Activated gamma-delta T cell treated with Interleukin-2 at 50 U/mL for 16 hours (primary cell): ENCODE measurements around the gene ATP2A1.
"Not testable (repeated sequence)": the region's sequence is repeated elsewhere in the genome, so short reads cannot be mapped to it uniquely, and the experiment has no call there.

ENCODE experiments used
- DNase-seq: peaks from one replicate; pipeline ENCODE4 v3.0.0-alpha.2; 2020

Gene ATP2A1

DNA sequence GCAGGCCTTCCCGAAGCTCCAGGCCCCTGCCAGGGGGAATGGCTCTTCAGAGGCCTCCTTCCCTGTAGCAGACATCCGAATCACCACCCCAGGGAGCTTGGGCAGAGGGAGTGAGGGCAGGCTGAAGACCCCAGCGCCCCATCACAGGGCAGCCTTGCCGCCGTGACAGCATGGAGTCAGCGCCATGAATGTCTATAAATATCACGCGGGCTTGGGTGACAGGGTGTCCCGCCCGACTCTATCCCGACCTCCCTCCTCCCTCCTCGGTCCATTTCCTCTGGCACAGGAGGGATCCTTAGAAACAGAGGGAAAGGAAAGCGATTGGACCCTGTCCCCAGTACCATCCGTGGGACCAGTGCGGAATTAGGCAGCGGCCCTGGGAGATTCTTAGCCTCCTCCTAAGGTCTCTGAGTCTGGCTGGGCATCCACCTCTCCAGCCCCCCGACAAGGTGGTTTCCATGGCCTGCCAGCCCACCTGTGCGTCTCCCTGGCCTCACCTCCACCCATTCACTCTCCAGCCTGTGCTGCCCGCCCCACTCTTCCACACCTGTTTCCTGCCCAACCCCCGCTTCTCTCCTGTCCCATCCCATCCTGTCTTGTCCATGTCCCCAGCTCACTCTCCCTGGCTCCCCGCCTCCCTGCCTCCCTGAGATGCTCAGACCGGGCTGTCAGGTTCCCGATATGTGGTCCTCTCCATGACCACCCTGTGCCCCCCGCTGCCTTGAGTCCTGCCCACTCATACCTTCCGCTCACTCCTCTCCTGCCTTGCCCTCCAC, 5.1 kb downstream of the ATP2A1 start:
- no peak for DNase-seq

DNA sequence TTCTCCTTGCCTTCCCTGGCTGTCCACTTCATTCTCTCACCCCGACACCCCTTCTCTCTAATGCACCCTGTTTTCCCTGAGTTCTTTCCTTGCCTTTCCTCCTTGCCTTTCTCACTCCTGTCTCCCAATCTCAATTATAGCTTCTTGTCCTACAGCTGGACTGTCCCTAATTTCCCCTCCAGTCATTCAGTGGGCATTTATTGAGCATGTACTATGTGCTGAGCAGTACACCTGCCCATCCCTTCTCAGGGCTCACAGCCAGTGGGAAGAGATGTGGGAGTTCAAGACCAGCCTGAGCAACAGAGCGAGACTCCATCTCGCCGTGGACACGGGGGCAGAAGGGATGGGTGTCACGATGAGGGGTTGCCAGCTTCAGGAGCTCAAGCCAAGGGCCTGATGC, 5.8 kb downstream of the ATP2A1 start:
- DNase-seq = no peak

DNA sequence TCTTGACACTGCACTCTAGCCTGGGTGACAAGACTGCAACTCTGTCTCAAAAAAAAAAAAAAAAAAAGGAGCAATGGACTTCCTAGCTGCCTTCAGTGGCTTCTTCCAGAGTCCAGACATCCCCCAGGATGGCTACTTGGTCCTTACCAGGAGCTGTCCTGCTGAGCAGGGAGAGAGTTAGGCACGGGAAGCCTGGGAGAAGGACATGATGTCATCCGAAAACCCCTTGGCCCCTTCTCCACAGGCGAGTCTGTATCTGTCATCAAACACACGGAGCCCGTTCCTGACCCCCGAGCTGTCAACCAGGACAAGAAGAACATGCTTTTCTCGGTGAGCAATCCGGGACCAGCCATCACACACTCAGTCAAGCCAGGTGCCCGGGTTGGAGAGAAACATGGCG, 8.7 kb downstream of the ATP2A1 start:
- DNase-seq = no peak

DNA sequence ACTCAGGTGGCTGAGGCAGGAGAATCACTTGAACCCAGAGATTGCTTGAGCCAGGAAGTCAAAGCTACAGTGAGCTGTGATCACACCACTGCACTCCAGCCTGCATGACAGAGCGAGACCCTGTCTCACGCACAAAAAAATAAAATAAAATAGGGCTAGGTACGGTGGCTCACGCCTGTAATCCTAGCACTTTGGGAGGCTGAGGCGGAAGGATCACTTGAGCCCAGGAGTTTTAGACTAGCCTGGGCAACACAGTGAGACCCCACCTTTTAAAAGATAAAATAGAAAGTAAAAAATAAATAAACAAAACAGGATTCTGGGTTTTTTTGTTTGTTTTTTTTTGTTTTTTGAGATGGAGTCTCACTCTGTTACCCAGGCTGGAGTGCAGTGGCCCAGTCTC, 12.1 kb downstream of the ATP2A1 start:
- DNase-seq = not testable (repeated sequence)

DNA sequence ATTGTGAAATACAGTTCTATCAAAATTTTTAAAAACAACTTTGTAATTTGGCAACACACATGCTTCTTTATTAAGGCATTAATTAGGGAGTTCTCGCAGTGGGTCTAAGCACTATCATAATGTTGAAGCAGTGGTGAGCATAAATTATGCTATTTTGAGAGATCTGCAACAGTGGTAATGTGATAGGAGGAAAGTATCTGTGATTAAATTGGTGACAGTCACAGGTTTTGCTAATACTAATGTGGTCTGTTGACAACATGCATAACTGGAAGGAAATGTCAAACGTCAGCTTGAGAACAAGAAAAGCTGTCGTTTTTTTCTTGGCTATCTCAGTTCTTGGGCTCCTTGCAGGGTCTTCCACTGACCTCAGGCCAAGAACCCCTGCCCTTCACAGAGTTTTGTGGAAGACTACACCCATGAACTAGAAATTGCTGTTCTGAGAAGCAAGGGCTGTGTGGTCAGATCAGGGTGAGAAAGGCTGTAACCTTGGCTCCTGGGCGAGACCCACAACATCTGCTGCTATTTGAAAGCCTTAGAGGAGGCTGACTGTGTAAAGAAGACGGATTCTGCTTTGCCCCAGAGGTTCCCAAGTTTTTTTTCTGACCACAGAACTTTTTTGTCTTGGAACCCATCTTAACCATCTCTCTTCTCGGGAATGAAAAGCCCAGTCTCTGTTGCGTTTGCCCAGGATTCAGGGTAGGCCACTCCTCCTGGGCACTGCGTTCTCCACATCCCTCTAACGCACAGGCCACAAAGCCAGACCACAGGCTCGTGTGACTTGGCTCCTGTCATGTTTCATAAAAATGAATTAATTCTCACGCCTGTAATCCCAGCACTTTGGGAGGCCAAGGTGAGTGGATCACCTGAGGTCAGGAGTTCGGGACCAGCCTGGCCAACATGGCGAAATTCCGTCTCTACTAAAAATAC, 13.9 kb downstream of the ATP2A1 start:
- DNase-seq = no peak

DNA sequence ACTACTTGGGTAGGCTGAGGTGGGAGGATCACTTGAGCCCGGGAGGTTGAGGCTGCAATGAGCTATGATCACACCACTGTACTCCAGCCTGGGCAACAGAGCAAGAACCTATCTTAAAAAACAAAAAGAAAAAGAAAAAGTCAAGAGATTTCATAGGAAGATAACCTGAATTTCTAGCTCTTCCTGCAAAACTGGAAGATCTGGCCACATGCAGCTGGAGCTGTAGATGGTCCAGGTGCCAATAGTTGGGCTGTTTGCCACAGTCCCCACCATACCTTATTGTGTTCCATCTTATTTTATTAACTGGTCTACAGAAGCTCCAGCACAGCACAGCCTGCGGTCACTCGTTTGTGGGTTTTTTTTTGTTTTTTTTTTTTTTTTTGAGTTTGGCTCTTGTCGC, 15.0 kb downstream of the ATP2A1 start:
- no peak for DNase-seq

DNA sequence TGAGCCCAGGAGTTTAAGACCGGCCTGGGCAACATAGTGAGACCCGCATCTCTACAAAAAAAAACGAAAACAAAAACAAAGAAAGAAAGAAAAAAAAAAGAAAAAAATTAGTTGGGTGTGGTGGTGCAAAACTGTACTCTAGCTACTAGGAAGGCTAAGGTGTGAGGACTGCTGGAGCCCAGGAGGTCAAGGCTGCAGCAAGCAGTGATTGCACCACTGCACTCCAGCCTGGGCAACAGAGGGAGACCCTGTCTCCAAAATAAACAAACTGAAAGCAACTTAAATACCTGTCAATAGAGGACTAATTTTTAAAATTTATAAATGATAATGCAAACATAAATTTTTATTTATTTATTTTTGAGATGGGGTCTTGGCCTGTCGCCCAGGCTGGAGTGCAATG, 17.3 kb downstream of the ATP2A1 start:
- no peak for DNase-seq

DNA sequence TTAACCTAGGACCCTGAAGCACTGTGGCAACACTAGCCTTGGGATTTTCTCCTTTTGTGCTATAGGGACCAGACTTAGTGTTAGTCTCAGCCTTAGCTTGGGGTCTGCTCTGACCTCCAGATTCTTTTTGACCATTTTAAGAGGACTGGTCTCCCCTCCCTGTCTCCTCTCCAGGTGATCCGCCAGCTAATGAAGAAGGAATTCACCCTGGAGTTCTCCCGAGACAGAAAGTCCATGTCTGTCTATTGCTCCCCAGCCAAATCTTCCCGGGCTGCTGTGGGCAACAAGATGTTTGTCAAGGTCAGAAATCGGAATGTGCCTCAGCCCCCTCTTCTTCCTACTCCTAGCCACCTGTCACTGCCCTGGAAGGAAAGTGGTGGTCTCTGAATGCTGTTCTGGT, 19.5 kb downstream of the ATP2A1 start:
- DNase-seq = no peak

DNA sequence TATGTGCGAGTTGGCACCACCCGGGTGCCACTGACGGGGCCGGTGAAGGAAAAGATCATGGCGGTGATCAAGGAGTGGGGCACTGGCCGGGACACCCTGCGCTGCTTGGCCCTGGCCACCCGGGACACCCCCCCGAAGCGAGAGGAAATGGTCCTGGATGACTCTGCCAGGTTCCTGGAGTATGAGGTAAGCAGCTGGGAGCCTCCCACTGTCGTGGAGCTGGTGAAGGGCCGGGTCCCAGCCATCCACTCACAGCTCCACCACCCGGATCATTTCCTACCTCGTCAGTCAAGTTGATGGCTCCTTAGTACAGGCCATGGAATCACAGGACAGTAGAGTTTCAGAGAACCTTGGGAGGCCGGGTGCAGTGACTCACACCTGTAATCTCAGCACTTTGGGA, 20.0 kb downstream of the ATP2A1 start:
- no peak for DNase-seq

DNA sequence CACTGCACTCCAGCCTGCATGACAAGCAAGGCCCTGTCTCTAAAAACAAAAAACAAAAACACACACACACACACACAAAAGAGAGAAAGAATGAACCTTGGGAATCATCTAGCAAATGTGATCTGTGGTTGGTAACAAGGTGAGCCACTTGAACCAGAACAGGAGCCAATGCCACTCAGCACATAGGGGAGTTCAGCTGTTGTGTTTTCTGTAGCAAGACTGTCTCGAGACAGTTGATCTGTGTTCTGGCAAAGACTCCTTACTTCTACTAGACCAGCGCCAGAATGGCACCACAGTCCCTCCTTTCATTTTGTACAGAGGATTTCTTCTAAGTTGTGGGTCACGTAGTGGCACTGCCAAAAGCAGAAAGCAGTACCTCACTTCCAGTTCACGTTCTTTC, 20.7 kb downstream of the ATP2A1 start:
- no peak for DNase-seq

DNA sequence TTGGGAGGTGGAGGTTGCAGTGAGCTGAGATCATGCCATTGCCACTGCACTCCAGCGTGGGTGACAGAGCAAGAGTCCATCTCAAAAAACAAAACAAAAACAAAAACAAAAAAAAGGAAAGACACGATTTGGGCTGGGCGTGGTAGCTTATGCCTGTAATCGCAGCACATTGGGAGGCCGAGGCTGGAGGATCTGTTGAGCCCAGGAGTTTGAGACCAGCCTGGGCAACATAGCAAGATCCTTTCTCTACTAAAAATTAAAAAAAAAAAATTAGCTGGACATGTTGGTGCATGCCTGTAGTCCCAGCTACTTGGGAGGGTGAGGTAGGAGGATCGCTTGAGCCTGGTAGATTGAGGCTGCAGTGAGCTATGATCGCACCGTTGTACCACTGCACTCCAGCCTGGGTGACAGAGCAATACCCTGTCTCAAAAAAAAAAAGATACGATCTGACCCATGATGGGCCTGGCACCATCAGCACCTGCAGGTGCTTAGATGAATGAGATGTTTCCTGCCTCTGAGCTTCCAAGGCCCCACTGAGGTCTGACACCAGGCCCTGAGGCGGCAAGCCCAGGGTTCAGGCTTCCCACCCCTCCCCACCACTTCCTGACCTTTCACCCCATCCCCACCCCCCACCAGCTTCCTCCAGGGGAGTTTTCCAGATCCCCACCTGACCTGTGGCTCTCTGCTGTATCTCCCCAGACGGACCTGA, 21.7 kb downstream of the ATP2A1 start:
- no peak for DNase-seq

DNA sequence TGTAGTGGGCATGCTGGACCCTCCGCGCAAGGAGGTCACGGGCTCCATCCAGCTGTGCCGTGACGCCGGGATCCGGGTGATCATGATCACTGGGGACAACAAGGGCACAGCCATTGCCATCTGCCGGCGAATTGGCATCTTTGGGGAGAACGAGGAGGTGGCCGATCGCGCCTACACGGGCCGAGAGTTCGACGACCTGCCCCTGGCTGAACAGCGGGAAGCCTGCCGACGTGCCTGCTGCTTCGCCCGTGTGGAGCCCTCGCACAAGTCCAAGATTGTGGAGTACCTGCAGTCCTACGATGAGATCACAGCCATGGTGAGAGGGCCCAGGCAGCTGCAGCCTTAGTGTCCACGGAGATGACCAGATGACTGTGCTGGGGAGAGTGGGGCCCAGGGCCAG, 22.3 kb downstream of the ATP2A1 start:
- DNase-seq = no peak

DNA sequence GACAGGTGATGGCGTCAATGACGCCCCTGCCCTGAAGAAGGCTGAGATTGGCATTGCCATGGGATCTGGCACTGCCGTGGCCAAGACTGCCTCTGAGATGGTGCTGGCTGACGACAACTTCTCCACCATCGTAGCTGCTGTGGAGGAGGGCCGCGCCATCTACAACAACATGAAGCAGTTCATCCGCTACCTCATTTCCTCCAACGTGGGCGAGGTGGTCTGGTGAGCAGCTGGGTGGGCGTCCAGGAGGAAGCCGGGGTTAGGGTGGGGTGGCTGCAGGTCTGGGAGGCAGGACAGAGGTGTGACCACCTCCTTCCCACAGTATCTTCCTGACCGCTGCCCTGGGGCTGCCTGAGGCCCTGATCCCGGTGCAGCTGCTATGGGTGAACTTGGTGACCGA, 23.6 kb downstream of the ATP2A1 start:
- no peak for DNase-seq

DNA sequence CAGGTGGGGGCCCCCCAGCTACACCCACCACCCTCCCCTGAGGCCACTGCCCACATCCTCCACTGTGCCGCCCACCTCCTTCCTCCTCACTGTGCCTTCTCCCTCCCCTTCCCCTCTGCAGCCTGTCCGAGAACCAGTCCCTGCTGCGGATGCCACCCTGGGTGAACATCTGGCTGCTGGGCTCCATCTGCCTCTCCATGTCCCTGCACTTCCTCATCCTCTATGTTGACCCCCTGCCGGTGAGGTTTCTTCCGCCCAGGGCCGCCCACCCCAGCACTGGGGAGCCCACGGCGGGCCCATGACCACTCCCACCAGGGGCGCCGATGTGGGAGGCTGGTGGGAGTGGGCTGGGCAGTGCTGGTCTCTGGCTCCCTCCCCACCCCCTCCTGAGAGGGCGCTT, 24.6 kb downstream of the ATP2A1 start:
- DNase-seq = no peak

DNA sequence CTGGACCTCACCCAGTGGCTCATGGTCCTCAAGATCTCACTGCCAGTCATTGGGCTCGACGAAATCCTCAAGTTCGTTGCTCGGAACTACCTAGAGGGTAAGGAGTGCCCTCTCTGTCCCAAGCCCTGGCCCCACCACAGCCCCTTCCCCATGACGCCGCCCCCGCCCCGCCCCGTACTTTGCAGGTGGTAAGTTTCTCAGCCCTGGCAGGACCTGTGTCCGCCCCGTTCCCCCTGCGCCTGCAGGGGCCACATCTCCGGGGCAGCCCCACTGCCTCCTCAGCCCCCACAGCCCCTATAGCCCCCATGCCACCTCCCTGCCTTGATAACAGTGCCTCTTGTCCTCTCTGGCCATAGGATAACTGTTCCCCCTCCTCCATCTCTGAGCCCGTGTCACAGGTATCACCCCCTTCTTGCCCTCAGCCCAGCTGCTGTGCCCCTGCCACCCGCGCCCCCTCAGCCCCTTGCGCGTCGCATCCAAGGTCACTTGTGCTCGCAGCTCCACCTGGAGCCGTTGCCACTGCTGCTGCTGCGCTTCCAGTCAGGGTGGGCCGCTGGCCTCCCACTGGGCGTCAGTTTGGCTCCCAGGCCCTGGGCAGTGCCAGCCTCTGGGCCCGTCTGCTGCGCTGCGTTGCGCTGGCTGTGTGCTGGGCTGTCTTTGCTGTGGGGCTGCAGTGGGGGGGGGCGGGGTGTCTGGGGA, 25.2 kb downstream of the ATP2A1 start:
- no peak for DNase-seq

DNA sequence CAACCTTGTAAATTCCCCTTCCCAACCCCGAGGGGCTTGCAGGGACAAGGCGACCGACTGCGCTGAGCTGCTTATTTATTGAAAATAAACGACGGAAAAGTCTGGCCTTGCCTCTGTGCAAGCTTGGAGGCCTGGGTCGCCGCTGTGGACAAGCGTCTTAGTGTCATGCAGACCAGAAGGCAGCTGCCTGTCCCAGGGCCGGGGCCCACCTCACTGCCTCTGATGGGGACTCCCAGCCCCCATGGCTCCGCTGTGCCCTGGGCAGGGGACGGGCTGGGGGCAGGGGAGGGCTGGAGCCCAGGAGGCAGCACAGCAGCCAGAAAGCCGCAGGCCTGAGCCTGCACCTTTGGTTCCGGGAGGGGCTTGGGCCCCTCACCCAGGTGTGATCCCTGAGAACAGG, 26.1 kb downstream of the ATP2A1 start:
- no peak for DNase-seq

DNA sequence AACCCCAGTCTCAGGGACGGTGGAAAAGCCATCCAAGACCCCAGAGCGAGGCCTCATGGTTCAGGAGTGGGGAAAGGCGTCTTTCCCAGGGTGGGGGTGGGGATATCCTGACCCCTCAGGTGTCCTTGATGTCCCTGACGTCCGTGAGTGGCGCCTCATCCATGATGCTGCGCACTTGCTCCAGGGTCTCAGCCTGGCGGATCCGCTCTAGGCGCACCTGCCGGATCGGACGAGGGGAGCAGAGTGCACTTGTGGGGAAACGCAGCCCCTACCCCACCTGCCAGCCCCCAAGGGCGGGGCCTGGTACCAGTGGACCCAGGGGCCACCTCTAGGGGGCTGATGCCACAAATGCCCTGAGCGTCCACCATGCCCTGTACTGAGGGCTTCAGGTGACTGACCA, 26.5 kb downstream of the ATP2A1 start:
- DNase-seq = no peak

DNA sequence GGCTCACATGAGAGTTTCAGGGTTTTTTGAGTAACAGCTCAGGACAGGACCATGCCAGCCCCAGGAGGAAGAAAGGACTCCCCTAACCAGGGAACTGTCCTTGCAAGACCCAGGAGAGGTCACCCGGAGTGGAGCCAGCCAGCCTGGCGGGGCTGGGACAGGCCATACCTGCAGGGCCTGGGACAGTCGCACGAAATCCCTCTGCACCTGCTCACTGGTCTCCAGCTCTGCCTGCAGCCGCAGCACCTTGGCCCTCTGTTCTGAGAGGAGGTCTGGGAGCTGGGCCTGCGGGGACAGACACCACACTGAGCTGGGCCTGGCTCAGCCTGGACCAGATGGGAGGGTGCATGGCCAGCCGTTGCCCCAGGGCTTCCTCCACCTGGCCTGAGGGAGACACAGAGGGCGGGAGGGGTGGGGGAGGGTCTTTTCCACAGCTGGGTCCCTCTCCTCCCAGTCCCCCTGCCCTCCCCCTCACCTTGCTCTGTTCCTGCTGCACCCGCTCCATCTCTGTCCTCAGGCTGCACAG, 27.0 kb downstream of the ATP2A1 start:
- no peak for DNase-seq

DNA sequence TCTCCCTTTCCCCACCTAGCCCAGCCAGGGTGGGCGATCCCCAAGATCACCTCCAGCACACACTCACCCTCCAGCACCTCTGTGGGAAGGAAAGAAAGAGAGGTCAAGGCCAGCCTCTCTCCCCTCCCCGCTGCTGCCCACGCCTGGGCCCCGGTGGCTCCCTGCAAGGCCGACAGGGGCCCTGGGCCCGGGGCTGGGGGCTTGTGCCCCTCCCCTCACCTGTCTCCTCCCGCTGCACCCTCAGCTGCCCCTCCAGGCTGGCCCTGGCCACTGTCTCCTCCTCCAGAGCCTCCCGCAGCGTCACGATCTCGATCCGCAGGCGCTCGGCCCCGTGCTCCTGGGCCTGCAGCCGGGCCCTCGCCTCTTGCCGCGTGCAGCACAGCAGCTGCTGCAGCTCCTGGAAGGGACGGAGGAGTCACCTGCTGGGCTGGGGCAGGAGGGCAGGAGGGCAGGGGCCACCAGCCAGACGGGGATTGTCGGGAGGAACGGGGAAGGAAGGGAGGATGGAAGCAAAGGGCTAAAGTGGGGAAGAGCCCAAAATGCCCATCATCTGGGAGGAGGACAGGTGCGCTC, 27.6 kb downstream of the ATP2A1 start:
- DNase-seq = no peak

DNA sequence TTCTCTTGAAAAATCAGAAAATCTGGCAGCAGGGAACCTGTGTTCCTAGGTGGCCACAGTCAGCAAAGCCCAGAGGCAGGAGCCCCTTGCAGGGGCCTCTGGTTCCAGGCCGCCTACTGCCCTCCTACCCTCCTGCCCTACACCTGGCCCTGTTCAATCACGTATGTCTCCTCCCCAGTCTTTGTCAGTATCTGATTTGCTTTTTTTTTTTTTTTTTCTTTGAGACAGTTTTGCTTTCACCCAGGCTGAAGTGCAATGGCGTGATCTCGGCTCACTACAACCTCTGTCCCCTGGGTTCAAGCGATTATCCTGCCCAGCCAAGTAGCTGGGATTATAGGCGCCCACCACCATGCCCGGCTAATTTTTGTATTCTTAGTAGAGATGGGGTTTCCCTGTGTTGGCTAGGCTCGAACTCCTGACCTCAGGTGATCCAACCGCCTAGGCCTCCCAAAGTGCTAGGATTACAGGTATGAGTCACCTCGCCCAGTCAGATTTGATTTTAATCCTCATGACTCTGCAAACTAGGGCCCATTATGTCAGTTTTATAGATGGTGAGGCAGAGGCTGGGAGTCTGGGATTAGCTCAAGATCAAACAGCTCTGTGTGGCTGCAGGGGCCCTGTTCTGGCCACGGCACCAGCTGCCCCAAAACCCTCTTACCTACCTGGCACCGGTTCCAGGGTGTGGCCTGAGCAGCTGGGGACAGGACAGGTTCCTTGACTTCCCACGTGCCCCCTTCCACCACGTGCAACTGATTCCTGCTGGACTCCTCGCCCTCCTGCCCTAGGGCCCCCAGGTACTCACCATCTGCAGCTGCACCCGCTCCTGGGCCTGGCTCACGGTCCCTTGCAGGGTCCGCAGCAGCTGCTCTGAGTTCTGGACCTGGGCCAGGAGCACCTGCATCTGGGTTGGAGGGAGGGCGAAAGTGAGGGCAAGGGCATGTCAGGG, 32.1 kb downstream of the ATP2A1 start:
- no peak for DNase-seq

DNA sequence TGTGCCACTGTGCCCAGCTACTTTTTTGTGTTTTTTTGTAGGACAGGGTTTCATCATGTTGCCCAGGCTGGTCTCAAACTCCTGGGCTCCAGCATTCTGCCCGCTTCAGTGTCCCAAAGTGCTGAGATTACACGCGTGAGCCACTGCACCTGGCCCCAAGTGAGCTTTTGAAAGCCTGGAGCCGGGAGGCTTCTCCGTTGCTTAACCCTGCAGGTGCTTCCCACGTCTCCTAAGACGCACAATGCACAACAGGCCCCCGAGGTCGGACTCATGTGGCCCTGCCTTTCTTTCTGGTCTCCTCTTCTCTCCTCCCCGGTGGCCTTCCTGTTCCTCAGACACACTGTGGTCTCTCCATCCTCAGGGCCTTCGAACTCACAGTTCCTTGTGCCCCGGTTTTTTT, 34.3 kb downstream of the ATP2A1 start:
- no peak for DNase-seq
